ENCODE data around the gene GPD1. TPM values are rescaled to one million over a fixed set of nuclear protein-coding genes. Genes with fewer than 3 reads are reported as not detected.
"Not testable (repeated sequence)": the region's sequence is repeated elsewhere in the genome, so short reads cannot be mapped to it uniquely, and the experiment has no call there.

GPD1 gene
- total RNA-seq, 2 experiments from 2014 or later: 0.10 to 0.34 TPM

DNA sequence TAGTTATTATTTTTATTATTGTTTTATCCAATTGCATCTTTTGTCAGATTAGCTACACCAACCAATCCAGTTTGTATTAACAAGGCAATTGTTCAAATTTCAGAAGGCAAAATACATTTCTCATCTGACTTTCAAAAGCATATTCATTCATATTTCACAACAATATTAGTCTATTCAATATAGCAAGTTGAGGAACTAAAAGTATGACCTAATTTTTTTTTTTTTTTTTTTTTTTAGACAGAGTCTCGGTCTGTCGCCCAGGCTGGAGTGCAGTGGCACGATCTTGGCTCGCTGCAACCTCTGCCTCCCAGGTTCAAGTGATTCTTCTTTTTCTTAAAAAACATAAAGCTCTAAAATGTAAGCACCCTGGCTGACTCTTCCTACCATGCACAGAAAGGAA lies 25.5 kb downstream of the GPD1 start:
- H3K4me3 Mint-ChIP-seq: no peak overlapping the region
- intact Hi-C loops (cut with micrococcal nuclease): no loop called here
- ChIA-PET CTCF (interaction anchor here (0.6 to 10.0 kb wide), 6 partner anchors 9 to 162 kb away, joined by 3 to 128 read pairs (median 6); partner anchors contain the start of gene COX14), POLR2A (interaction anchor here (0.7 to 2.6 kb wide), 2 partner anchors 17 to 1054 kb away, joined by 3 to 12 read pairs; partner anchors contain the start of gene COX14)
- no peaks in the 10 kb centered on the region for H3K27me3 Mint-ChIP-seq
- no peaks in the 10 kb centered on the region for H3K9me3 Mint-ChIP-seq
- no peak for DNase-seq
- peaks cover 35% of the 10 kb centered on the region for H3K36me3 Mint-ChIP-seq
- no peak overlapping the region for H3K27ac Mint-ChIP-seq
- peaks cover 15% of the 10 kb centered on the region for H3K4me1 Mint-ChIP-seq (ENCODE audit: low read depth)

DNA sequence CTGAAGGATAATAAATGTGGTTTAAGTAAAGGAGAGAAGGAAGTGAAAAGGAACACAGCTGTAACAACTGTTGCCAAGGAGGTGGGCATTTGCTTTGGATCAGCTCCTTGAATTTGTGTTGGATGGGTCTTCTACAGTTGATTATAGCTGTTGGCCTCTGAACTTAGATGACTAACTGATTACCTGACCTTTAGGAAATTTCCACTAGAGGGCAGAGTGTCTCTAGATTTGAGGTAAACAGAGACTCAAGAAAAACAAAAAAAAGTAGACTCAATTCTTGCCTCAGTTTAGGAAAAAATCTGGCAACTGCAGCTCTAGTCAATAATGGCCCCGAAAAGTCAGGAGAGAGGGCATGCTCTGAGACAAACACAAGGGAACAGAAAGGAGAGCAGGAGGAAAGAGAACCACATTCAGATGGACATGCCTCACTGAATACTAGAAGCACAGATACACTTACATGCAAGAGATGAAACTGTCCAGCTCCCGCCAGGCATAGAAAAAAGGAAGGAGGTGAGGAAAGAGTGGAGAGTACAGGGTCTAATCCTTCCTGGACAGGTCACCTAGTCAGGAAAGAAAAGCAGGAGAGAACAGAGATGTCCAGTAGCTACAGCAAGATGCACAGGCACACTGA lies 28.8 kb downstream of the GPD1 start:
- no peak for DNase-seq
- no peak overlapping the region for H3K4me3 Mint-ChIP-seq
- H3K36me3 Mint-ChIP-seq: peaks cover 39% of the 10 kb centered on the region
- H3K4me1 Mint-ChIP-seq (ENCODE audit: low read depth): peaks cover 6% of the 10 kb centered on the region
- CTCF ChIA-PET: interaction anchor here (0.6 to 10.0 kb wide), 44 partner anchors 9 to 932 kb away, joined by 3 to 128 read pairs (median 5); partner anchors contain the start of genes CERS5 and COX14
- intact Hi-C loops (cut with micrococcal nuclease): loop anchor here (1.0 kb wide), 1 partner anchor 43 kb away; no protein-coding TSS in a partner anchor
- H3K27ac Mint-ChIP-seq: peak overlapping the region; percentile 55
- POLR2A ChIA-PET: interaction anchor here (0.5 kb wide), 1 partner anchor 8 kb away, joined by 3 read pairs; no protein-coding TSS in a partner anchor
- no peaks in the 10 kb centered on the region for H3K27me3 Mint-ChIP-seq
- no peaks in the 10 kb centered on the region for H3K9me3 Mint-ChIP-seq

DNA sequence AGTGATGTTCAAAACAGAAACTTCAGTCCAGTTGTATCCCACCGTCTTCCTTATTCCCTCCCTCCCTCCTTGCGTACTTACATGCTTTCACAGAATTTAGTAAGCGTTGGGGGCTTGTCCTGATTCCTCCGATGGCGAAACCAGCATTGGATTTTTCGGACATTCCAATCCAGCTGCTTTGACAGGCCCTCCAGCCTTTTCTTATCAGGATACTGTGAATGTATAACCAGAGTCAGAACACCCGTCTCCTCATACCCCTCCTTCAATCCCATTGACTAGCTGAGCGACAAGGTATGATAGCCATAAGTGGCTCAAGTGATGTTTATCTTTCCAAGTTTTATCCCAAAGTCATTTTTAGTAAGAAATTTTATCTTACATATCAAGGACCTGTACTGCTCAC lies 39.2 kb downstream of the GPD1 start:
- POLR2A ChIA-PET: no interaction called here
- Mint-ChIP-seq H3K4me3 (no peak overlapping the region), H3K27me3 (no peaks in the 10 kb centered on the region), H3K4me1 (ENCODE audit: low read depth) (peaks cover 4% of the 10 kb centered on the region), H3K9me3 (no peaks in the 10 kb centered on the region), H3K36me3 (peaks cover 13% of the 10 kb centered on the region), H3K27ac (no peak overlapping the region)
- DNase-seq: no peak
- CTCF ChIA-PET: interaction anchor here (1.0 to 2.2 kb wide), 5 partner anchors 10 to 73 kb away, joined by 3 to 13 read pairs (median 4); partner anchors contain the start of gene COX14
- intact Hi-C loops (cut with micrococcal nuclease): no loop called here

DNA sequence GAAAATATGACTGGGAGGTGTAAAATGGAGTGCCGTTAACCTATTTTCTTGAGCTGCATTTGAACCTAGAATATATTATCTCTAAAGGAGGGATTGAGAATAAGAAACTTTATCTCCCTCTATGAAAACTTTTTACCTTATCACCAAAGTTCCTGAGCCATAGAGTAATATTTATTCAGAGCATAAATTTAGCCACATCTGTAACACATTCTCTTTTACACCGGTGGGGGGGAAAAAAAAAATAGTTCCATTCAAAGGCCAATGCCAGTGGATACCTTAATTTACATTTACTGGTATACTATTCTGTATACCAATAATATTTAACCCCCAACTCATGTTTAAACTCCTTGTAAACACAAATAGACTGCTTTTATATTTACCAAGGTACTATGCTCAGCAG lies 41.6 kb downstream of the GPD1 start:
- ChIA-PET POLR2A (no interaction called here), CTCF (interaction anchor here (1.2 to 2.9 kb wide), 4 partner anchors 13 to 75 kb away, joined by 4 to 13 read pairs (median 5); partner anchors contain the start of gene COX14)
- H3K4me3 Mint-ChIP-seq: no peak overlapping the region
- H3K36me3 Mint-ChIP-seq: peaks cover 13% of the 10 kb centered on the region
- no peak overlapping the region for H3K27ac Mint-ChIP-seq
- H3K27me3 Mint-ChIP-seq: no peaks in the 10 kb centered on the region
- H3K4me1 Mint-ChIP-seq (ENCODE audit: low read depth): peaks cover 15% of the 10 kb centered on the region
- no peak for DNase-seq
- no peaks in the 10 kb centered on the region for H3K9me3 Mint-ChIP-seq
- intact Hi-C loops (cut with micrococcal nuclease): no loop called here

DNA sequence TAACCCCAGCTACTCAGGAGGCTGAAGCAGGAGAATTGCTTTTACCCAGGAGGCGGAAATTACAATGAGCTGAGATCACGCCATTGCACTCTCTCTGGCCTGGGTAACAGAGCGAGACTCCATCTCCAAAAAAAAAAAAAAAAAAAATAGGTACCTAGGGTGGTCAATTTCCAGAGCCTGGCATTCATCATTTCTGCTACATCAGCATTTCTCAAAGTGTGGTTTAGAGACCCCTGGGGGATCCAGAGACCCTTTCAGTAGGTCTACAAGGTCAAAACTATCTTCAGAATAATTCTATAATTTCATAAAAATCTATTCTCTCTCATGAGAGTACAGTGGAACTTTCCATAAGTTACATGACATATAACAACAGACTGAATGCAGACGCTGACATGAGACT lies 43.5 kb downstream of the GPD1 start:
- intact Hi-C loops (cut with micrococcal nuclease): no loop called here

DNA sequence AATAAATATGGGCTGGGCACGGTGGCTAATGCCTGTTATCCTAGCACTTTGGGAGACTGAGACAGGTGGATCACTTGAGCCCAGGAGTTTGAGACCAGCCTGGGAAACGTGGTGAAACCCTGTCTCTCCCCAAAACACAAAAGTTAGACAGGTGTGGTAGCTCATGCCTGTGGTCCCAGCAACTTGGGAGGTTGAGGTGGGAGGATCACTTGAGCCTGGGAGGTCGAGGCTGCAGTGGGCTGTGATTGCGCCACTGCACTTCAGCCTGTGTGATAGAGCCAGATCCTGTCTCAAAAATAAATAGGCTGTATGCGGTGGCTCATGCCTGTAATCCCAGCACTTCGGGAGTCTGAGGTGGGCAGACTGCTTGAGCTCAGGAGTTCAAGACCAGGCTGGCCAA lies 44.2 kb downstream of the GPD1 start:
- CTCF ChIA-PET: interaction anchor here (1.5 to 2.9 kb wide), 3 partner anchors 16 to 167 kb away, joined by 5 to 13 read pairs (median 7); no protein-coding TSS in a partner anchor
- H3K27me3 Mint-ChIP-seq; intact Hi-C loops (cut with micrococcal nuclease); H3K4me3 Mint-ChIP-seq; DNase-seq; H3K27ac Mint-ChIP-seq; POLR2A ChIA-PET; H3K9me3 Mint-ChIP-seq; H3K36me3 Mint-ChIP-seq: not testable (repeated sequence)
- peaks cover 30% of the 10 kb centered on the region for H3K4me1 Mint-ChIP-seq (ENCODE audit: low read depth)

More for the DNA sequence above, 43.5 kb downstream of the GPD1 start:
- Mint-ChIP-seq H3K27ac (no peak overlapping the region), H3K36me3 (peaks cover 6% of the 10 kb centered on the region), H3K4me3 (no peak overlapping the region), H3K9me3 (no peaks in the 10 kb centered on the region), H3K4me1 (ENCODE audit: low read depth) (peaks cover 30% of the 10 kb centered on the region), H3K27me3 (no peaks in the 10 kb centered on the region)
- DNase-seq: no peak
- ChIA-PET POLR2A (interaction anchor here (0.7 to 1.2 kb wide), 2 partner anchors 20 to 1167 kb away, joined by 3 to 7 read pairs; partner anchors contain the start of gene CERS5), CTCF (interaction anchor here (0.8 to 2.9 kb wide), 4 partner anchors 8 to 167 kb away, joined by 3 to 13 read pairs (median 6); no protein-coding TSS in a partner anchor)

DNA sequence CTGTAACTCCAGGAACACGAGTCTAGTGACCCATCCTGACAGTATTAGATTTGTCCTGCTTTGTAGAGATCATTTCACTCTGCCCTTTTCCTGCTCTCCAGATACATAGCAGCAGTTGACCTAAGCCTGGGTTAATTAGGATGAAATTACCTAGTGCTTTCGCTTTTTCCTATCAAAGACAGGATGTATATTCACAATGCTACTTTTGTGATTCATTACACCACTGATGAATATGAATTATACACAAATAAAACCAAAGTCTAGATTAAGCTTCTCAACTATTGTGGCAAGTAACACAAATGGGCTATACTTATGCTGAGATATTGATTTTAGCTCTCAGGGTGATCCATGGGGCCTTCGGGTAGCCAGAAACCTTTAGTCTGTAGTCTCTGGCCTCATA lies 45.5 kb downstream of the GPD1 start:
- Mint-ChIP-seq H3K4me1 (ENCODE audit: low read depth) (peaks cover 30% of the 10 kb centered on the region), H3K36me3 (no peaks in the 10 kb centered on the region), H3K9me3 (no peaks in the 10 kb centered on the region), H3K27ac (peak overlapping the region; percentile 13), H3K27me3 (no peaks in the 10 kb centered on the region), H3K4me3 (no peak overlapping the region)
- POLR2A ChIA-PET: interaction anchor here (0.6 to 0.9 kb wide), 3 partner anchors 18 to 123 kb away, joined by 3 to 5 read pairs (median 4); partner anchors contain the start of gene CERS5
- DNase-seq: no peak
- intact Hi-C loops (cut with micrococcal nuclease): no loop called here
- CTCF ChIA-PET: interaction anchor here (0.6 to 1.5 kb wide), 5 partner anchors 12 to 30 kb away, joined by 3 to 9 read pairs (median 3); no protein-coding TSS in a partner anchor

DNA sequence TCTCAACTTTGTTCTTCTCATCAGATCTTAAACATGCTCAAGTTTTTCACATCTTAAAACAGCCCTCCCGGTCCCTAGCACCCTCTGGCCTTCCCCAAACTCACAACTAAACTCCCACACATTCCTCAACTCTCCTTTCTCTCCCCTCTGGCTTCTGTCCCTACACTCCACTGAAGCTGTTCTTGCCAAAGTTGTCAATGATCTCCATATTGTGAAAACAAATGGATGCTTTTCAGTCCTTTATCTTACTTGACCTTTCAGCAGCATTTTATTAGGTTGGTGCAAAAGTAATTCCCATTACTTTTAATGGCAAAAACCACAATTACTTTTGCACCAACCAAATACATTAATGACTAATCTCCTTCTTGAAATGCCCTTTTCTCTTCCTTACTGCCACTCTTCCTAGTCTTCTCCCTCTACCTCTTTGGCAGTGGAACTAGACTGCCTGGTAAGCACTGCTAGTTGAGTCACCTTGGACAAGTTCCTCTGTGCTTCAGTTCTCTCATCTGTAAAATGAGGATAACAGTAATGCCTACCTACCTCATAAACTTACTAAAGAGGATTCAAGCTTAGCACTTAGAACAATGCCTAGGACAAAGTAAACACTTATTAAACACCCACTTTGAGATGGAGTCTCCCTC lies 47.4 kb downstream of the GPD1 start:
- DNase-seq: no peak
- H3K27me3 Mint-ChIP-seq: no peaks in the 10 kb centered on the region
- no peak overlapping the region for H3K4me3 Mint-ChIP-seq
- peaks cover 26% of the 10 kb centered on the region for H3K4me1 Mint-ChIP-seq (ENCODE audit: low read depth)
- ChIA-PET CTCF (interaction anchor here (1.0 kb wide), 1 partner anchor 164 kb away, joined by 3 read pairs; no protein-coding TSS in a partner anchor), POLR2A (no interaction called here)
- H3K27ac Mint-ChIP-seq: peak overlapping the region; percentile 12
- intact Hi-C loops (cut with micrococcal nuclease): no loop called here
- no peaks in the 10 kb centered on the region for H3K36me3 Mint-ChIP-seq
- H3K9me3 Mint-ChIP-seq: no peaks in the 10 kb centered on the region

DNA sequence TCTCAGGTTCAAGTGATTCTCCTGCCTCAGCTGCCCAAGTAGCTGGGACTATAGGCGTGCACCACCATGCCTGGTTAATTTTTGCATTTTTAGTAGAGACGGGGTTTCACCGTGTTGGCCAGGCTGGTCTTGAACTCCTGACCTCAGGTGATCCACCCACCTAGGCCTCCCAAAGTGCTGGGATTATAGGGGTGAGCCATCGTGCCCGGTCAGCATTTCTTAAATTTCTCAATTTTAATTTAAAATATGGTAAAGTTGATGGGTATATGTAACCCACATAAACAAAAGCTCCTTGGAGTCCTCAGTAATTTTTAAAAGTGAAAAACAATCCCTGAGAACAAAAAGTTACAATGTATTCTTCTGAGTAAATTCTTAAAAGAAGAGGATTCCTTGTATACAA lies 51.1 kb downstream of the GPD1 start:
- DNase-seq; H3K27me3 Mint-ChIP-seq; H3K27ac Mint-ChIP-seq; H3K9me3 Mint-ChIP-seq; POLR2A ChIA-PET; intact Hi-C loops (cut with micrococcal nuclease); H3K4me3 Mint-ChIP-seq: not testable (repeated sequence)
- CTCF ChIA-PET: interaction anchor here (1.0 to 2.1 kb wide), 3 partner anchors 12 to 70 kb away, joined by 4 to 6 read pairs (median 4); partner anchors contain the start of genes COX14 and SMARCD1
- H3K36me3 Mint-ChIP-seq: peaks cover 11% of the 10 kb centered on the region
- H3K4me1 Mint-ChIP-seq (ENCODE audit: low read depth): peaks cover 39% of the 10 kb centered on the region

DNA sequence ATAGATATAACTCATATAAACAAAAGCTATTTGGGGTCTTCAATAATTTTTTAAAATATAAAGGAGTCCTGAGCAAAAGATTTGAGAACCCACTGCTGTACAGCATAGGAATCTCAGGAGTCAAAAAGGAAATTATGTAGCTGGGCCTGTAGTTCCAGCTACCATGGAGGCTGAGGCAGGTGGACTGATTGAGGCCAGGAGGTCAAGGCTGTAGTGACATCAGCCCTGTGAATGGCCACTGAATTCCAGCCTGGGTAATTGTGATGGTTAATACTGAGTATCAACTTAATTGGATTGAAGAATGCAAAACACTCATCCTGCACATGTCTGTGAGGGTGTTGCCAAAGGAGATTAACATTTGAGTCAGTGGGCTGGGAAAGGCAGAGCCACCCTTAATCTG lies 52.8 kb downstream of the GPD1 start:
- intact Hi-C loops (cut with micrococcal nuclease): no loop called here
- Mint-ChIP-seq H3K27me3 (no peaks in the 10 kb centered on the region), H3K27ac (no peak overlapping the region)

DNA sequence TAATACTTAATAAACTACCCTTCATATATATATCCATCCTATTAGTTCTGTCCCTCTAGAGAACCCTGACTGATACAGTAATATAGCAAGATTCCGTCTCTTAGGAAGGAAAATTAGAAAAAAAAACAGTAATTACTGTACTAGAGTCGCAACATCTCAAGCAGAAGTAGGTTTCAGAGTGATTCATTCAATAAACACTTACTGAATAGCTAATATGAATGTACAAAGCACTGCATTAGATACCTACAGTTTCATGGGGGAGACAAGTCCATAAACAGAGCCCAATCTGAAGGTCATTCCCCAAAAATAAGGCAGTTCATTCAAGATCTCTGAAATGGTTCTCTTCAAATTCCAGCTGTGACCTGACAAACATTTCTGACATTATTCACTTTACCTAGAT lies 53.5 kb downstream of the GPD1 start:
- H3K4me1 Mint-ChIP-seq (ENCODE audit: low read depth): peaks cover 34% of the 10 kb centered on the region
- intact Hi-C loops (cut with micrococcal nuclease): no loop called here
- DNase-seq: no peak
- H3K27ac Mint-ChIP-seq: peak overlapping the region; percentile 64
- POLR2A ChIA-PET: interaction anchor here (1.8 kb wide), 1 partner anchor 9 kb away, joined by 14 read pairs; the partner anchor contains the start of gene CERS5
- no peaks in the 10 kb centered on the region for H3K27me3 Mint-ChIP-seq
- H3K9me3 Mint-ChIP-seq: no peaks in the 10 kb centered on the region
- no peak overlapping the region for H3K4me3 Mint-ChIP-seq
- peaks cover 13% of the 10 kb centered on the region for H3K36me3 Mint-ChIP-seq
- CTCF ChIA-PET: interaction anchor here (0.6 to 2.5 kb wide), 5 partner anchors 19 to 69 kb away, joined by 4 to 13 read pairs (median 7); partner anchors contain the start of gene COX14

More for the DNA sequence above, 52.8 kb downstream of the GPD1 start:
- POLR2A ChIA-PET: interaction anchor here (0.9 to 1.8 kb wide), 2 partner anchors 10 to 44 kb away, joined by 4 to 14 read pairs; partner anchors contain the start of genes CERS5 and COX14
- CTCF ChIA-PET: interaction anchor here (1.1 to 2.5 kb wide), 4 partner anchors 20 to 69 kb away, joined by 4 to 13 read pairs (median 9); partner anchors contain the start of gene COX14
- H3K36me3 Mint-ChIP-seq: peaks cover 13% of the 10 kb centered on the region
- H3K9me3 Mint-ChIP-seq: no peaks in the 10 kb centered on the region
- DNase-seq: no peak
- no peak overlapping the region for H3K4me3 Mint-ChIP-seq
- H3K4me1 Mint-ChIP-seq (ENCODE audit: low read depth): peaks cover 35% of the 10 kb centered on the region

DNA sequence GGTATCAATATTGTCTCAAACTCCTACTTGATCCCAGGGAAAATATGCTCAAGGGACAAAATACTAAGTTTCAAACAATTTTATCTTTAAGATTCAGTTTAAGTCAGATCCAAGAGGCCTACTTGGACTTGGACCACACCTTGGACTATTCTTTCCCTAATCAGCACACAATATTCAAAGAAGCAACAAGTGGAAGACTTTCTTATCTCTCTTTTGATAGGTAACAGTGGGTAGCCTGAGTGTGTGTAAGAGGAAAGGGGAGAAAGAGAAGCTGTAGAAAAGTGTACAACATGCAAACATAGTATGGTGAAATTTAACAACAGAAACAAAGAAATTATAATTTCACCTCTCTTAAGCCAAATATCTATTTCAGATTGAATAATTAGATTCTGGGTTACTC lies 56.8 kb downstream of the GPD1 start:
- H3K36me3 Mint-ChIP-seq: peaks cover 15% of the 10 kb centered on the region
- H3K4me3 Mint-ChIP-seq: no peak overlapping the region
- H3K4me1 Mint-ChIP-seq (ENCODE audit: low read depth): peaks cover 50% of the 10 kb centered on the region
- DNase-seq: no peak
- POLR2A ChIA-PET: no interaction called here
- H3K27me3 Mint-ChIP-seq: no peaks in the 10 kb centered on the region
- H3K27ac Mint-ChIP-seq: no peak overlapping the region
- CTCF ChIA-PET: interaction anchor here (0.9 to 1.2 kb wide), 2 partner anchors 15 to 86 kb away, joined by 3 read pairs; no protein-coding TSS in a partner anchor
- intact Hi-C loops (cut with micrococcal nuclease): no loop called here
- no peaks in the 10 kb centered on the region for H3K9me3 Mint-ChIP-seq

Data from activated CD4-positive, alpha-beta memory T cell treated with anti-CD3 and anti-CD28 coated beads for 36 hours (primary cell).